ENCODE measurements around the gene APRT.
"Not testable (repeated sequence)": the region's sequence is repeated elsewhere in the genome, so short reads cannot be mapped to it uniquely, and the experiment has no call there.

The APRT gene

GRCh38 chr16:88780142-88781062, 31.3 kb downstream of the APRT start:
- DNase-seq (ENCODE audit: insufficient read length): no peak
- no peak for TF ChIP-seq POLR2A (IDR thresholded peaks at IDR 0.05; ENCODE audit: low read depth, low read length)
- TF ChIP-seq TAF1 (IDR thresholded peaks at IDR 0.05; ENCODE audit: borderline replicate concordance, low read depth, low read length): no peak
- no peak for TF ChIP-seq POLR2AphosphoS5 (IDR thresholded peaks at IDR 0.05; ENCODE audit: low read depth, low read length)
- no peak for FAIRE-seq

GRCh38 chr16:88779406-88780141, 32.2 kb downstream of the APRT start:
- TF ChIP-seq TAF1 (IDR thresholded peaks at IDR 0.05; ENCODE audit: borderline replicate concordance, low read depth, low read length) (no peak), POLR2AphosphoS5 (IDR thresholded peaks at IDR 0.05; ENCODE audit: low read depth, low read length) (no peak), POLR2A (IDR thresholded peaks at IDR 0.05; ENCODE audit: low read depth, low read length) (no peak)
- no peak for FAIRE-seq

GRCh38 chr16:88778541-88779065, 33.1 kb downstream of the APRT start:
- TF ChIP-seq POLR2AphosphoS5 (IDR thresholded peaks at IDR 0.05; ENCODE audit: low read depth, low read length): no peak
- TF ChIP-seq TAF1 (IDR thresholded peaks at IDR 0.05; ENCODE audit: borderline replicate concordance, low read depth, low read length): no peak
- TF ChIP-seq POLR2A (IDR thresholded peaks at IDR 0.05; ENCODE audit: low read depth, low read length): no peak
- no peak for DNase-seq (ENCODE audit: insufficient read length)
- no peak for FAIRE-seq

More at GRCh38 chr16:88779406-88780141, 32.2 kb downstream of the APRT start:
- DNase-seq (ENCODE audit: insufficient read length): no peak

GRCh38 chr16:88778271-88778525, 33.5 kb downstream of the APRT start:
- DNase-seq (ENCODE audit: insufficient read length): no peak
- no peak for FAIRE-seq
- TF ChIP-seq TAF1 (IDR thresholded peaks at IDR 0.05; ENCODE audit: borderline replicate concordance, low read depth, low read length) (no peak), POLR2AphosphoS5 (IDR thresholded peaks at IDR 0.05; ENCODE audit: low read depth, low read length) (no peak), POLR2A (IDR thresholded peaks at IDR 0.05; ENCODE audit: low read depth, low read length) (no peak)

- no peak for DNase-seq (ENCODE audit: insufficient read length)
- TF ChIP-seq POLR2A (IDR thresholded peaks at IDR 0.05; ENCODE audit: low read depth, low read length): no peak
- TF ChIP-seq POLR2AphosphoS5 (IDR thresholded peaks at IDR 0.05; ENCODE audit: low read depth, low read length): no peak
- no peak for TF ChIP-seq TAF1 (IDR thresholded peaks at IDR 0.05; ENCODE audit: borderline replicate concordance, low read depth, low read length)
- FAIRE-seq: no peak
These were observed 34.1 kb downstream of the APRT start for GRCh38 chr16:88777471-88778270.

GRCh38 chr16:88775825-88776224, 35.9 kb downstream of the APRT start:
- TF ChIP-seq POLR2A (IDR thresholded peaks at IDR 0.05; ENCODE audit: low read depth, low read length): no peak
- FAIRE-seq (no peak), DNase-seq (ENCODE audit: insufficient read length) (no peak)

- DNase-seq (ENCODE audit: insufficient read length) (no peak), FAIRE-seq (no peak)
- TF ChIP-seq POLR2A (IDR thresholded peaks at IDR 0.05; ENCODE audit: low read depth, low read length) (no peak), TAF1 (IDR thresholded peaks at IDR 0.05; ENCODE audit: borderline replicate concordance, low read depth, low read length) (no peak), POLR2AphosphoS5 (IDR thresholded peaks at IDR 0.05; ENCODE audit: low read depth, low read length) (no peak)
These were observed 37.0 kb downstream of the APRT start for GRCh38 chr16:88774544-88775393.

- TF ChIP-seq POLR2A (IDR thresholded peaks at IDR 0.05; ENCODE audit: low read depth, low read length) (no peak), TAF1 (IDR thresholded peaks at IDR 0.05; ENCODE audit: borderline replicate concordance, low read depth, low read length) (no peak), POLR2AphosphoS5 (IDR thresholded peaks at IDR 0.05; ENCODE audit: low read depth, low read length) (peak; percentile 11; the same call in 1 of the 2 replicates)
- DNase-seq (ENCODE audit: insufficient read length) (no peak), FAIRE-seq (no peak)
These were observed 37.9 kb downstream of the APRT start for GRCh38 chr16:88773812-88774291.

- TF ChIP-seq TAF1 (IDR thresholded peaks at IDR 0.05; ENCODE audit: borderline replicate concordance, low read depth, low read length) (no peak), POLR2A (IDR thresholded peaks at IDR 0.05; ENCODE audit: low read depth, low read length) (no peak), POLR2AphosphoS5 (IDR thresholded peaks at IDR 0.05; ENCODE audit: low read depth, low read length) (no peak; the same call in 1 of the 2 replicates)
These were observed 38.6 kb downstream of the APRT start for GRCh38 chr16:88772871-88773811.

GRCh38 chr16:88771781-88772180, 39.9 kb downstream of the APRT start:
- DNase-seq (ENCODE audit: insufficient read length); FAIRE-seq: not testable (repeated sequence)

More at GRCh38 chr16:88772871-88773811, 38.6 kb downstream of the APRT start:
- DNase-seq (ENCODE audit: insufficient read length): no peak
- no peak for FAIRE-seq
